ENCODE data around the gene WDR43. TPM values are rescaled to one million over a fixed set of nuclear protein-coding genes. Genes with fewer than 3 reads are reported as not detected.

Gene WDR43
- total and polyA plus RNA-seq, 9 of the 15 experiments (the other 6 are each of a cell fraction or from before 2014, with no cell fraction given), result 34.6 to 197 (median 105) TPM

DNA sequence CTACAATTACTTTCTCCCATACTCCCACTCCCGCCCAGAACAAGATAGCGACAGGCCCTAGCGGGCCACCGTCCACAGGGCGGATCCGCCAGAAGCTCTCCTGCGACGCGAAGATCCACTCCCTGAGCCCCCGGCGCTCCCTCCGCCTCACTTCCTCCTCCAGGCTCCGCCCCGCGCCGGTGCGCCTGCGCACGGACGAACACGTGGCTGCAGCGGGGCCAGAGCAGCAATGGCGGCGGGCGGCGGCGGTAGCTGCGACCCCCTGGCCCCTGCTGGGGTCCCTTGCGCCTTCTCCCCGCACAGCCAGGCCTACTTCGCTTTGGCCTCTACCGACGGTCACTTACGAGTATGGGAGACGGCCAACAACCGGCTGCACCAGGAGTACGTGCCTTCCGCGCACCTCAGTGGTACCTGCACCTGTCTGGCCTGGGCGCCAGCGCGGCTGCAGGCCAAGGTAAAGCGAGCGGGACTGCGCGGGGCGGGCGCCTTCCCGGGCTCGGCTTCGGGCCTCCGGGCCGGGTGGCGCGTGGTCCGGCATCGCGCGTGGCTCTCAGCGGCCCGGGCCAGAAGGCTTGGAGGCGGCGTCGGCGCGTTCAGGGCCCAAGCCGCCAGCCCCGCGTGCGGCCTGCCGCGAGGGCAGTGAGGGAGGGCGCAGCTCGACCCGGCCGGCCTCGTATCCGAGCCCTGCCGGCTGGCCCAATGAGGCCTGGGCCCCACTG, at the start of gene WDR43 (continued):
- TF ChIP-seq AFF4 (CRISPR knock-in tag; IDR thresholded peaks at IDR 0.05) (no peak; the same call in 1 of the 2 replicates), ILF3 (IDR thresholded peaks at IDR 0.05; ENCODE audit: borderline replicate concordance) (no peak), MYC (IDR thresholded peaks at IDR 0.05; ENCODE audit: low read depth, low read length) (peak; percentile 100), MYC (CRISPR knock-in tag; IDR thresholded peaks at IDR 0.05; ENCODE audit: borderline replicate concordance, low read depth) (peak; percentile 99; the same call in 1 of the 2 replicates), VEZF1 (CRISPR knock-in tag; IDR thresholded peaks at IDR 0.05) (no peak; the same call in 1 of the 2 replicates), MBD1 (CRISPR knock-in tag; IDR thresholded peaks at IDR 0.05) (no peak), ZNF311 (CRISPR knock-in tag; IDR thresholded peaks at IDR 0.05) (no peak), THRA (IDR thresholded peaks at IDR 0.05) (no peak), FUS (optimal IDR thresholded peaks at IDR 0.05; ENCODE audit: low read depth, low read length) (peak; percentile 69), SETDB1 (IDR thresholded peaks at IDR 0.05; ENCODE audit: low read length) (no peak), FOSL1 (tag; conservative IDR thresholded peaks at IDR 0.05) (0 out of 2 replicates have a peak, but pooled peaks have one; percentile 6), GATAD2A (IDR thresholded peaks at IDR 0.05) (no peak), MAZ (CRISPR knock-in tag; conservative IDR thresholded peaks at IDR 0.05 in 1 of 2, IDR thresholded peaks at IDR 0.05 in 1 of 2) (peak; percentile 86 to 97), RAD21 (CRISPR knock-in tag; conservative IDR thresholded peaks at IDR 0.05 in 1 of 2, IDR thresholded peaks at IDR 0.05 in 1 of 2) (no peak), ZBED1 (IDR thresholded peaks at IDR 0.05) (peak; percentile 67; the same call in 1 of the 2 replicates), TCF15 (CRISPR knock-in tag; IDR thresholded peaks at IDR 0.05) (no peak)
- TF ChIP-seq, protein P1, sequence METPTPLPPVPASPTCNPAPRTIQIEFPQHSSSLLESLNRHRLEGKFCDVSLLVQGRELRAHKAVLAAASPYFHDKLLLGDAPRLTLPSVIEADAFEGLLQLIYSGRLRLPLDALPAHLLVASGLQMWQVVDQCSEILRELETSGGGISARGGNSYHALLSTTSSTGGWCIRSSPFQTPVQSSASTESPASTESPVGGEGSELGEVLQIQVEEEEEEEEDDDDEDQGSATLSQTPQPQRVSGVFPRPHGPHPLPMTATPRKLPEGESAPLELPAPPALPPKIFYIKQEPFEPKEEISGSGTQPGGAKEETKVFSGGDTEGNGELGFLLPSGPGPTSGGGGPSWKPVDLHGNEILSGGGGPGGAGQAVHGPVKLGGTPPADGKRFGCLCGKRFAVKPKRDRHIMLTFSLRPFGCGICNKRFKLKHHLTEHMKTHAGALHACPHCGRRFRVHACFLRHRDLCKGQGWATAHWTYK (CRISPR knock-in tag; IDR thresholded peaks at IDR 0.05), result no peak
